H1 (cell line): ENCODE data around the gene MICU1. TPM values are rescaled to one million over a fixed set of nuclear protein-coding genes. Genes with fewer than 3 reads are reported as not detected.
"Not testable (repeated sequence)": the region's sequence is repeated elsewhere in the genome, so short reads cannot be mapped to it uniquely, and the experiment has no call there.

Experiments used
- CTCF ChIA-PET: fragments of 300-600 bp; sonication (Branson Sonifier 250); formaldehyde crosslinking; loops from one replicate; lab custom pipeline; 2021; ENCODE audit not compliant: partially characterized antibody; lab: Charles Lee
- POLR2A ChIA-PET: fragments of 300-600 bp; sonication (Branson Sonifier 250); formaldehyde crosslinking; loops from one replicate; lab custom pipeline; 2021; ENCODE audit warnings: inconsistent platforms; ENCODE audit not compliant: partially characterized antibody; lab: Charles Lee
- DNase-seq, 2 experiments: peaks; one replicate each; pipeline versions ENCODE4 v3.0.0 to v3.0.0-alpha.2; 2010 to 2022; ENCODE audit warnings: low spot score in 2 of 2, low read depth in 1 of 2, mixed read lengths in 1 of 2
- FAIRE-seq: peaks from 2 replicates; lab custom pipeline; 2011; peaks lifted over from hg19 to GRCh38; lab: Jason Lieb, UNC
- H2AFZ ChIP-seq: 2 replicates; pipeline ENCODE4 v1.8.1; 2012; ENCODE audit warnings: low read length, inconsistent platforms
- H2AK5ac ChIP-seq: 2 replicates; pipeline ENCODE4 v1.6.1; 2013; ENCODE audit warnings: low read depth, low read length
- H2BK120ac ChIP-seq: replicated peaks from 2 replicates; pipeline ENCODE3; 2013; ENCODE audit warnings: low read depth, low read length, inconsistent platforms
- H2BK12ac ChIP-seq: 2 replicates; pipeline ENCODE4 v1.6.1; 2013; ENCODE audit warnings: low read depth, low read length
- H2BK15ac ChIP-seq: 2 replicates; pipeline ENCODE4 v1.6.1; 2013; ENCODE audit warnings: low read length
- H2BK20ac ChIP-seq: 2 replicates; pipeline ENCODE4 v1.6.1; 2013; ENCODE audit warnings: low read length
- H2BK5ac ChIP-seq: 2 replicates; pipeline ENCODE4 v1.6.1; 2013; ENCODE audit warnings: low read depth, low read length
- H3K14ac ChIP-seq: 2 replicates; pipeline ENCODE4 v1.6.1; 2013; ENCODE audit warnings: inconsistent platforms; ENCODE audit not compliant: insufficient read length
- H3K18ac ChIP-seq: 2 replicates; pipeline ENCODE4 v1.6.1; 2013; ENCODE audit warnings: low read length; ENCODE audit errors: extremely low read depth
- H3K23ac ChIP-seq: 2 replicates; pipeline ENCODE4 v1.6.1; 2013; ENCODE audit warnings: inconsistent platforms; ENCODE audit not compliant: insufficient read length
- H3K23me2 ChIP-seq: 2 replicates; pipeline ENCODE4 v1.6.1; 2013; ENCODE audit warnings: low read depth, low read length
- H3K27ac ChIP-seq: 2 replicates; pipeline ENCODE4 v1.6.1; 2011; ENCODE audit warnings: low read depth, low read length, inconsistent platforms
- H3K27me3 ChIP-seq, 4 experiments: replicated peaks in 1 of 4; 1 replicate in 1 of 4; 2 replicates in 3 of 4; pipeline versions ENCODE4 v1.6.1 to v1.8.1; 2011 to 2013; ENCODE audit warnings: low read length in 3 of 4, mild to moderate bottlenecking in 3 of 4, inconsistent platforms in 2 of 4, mixed read lengths in 2 of 4, moderate library complexity in 1 of 4; ENCODE audit not compliant: control insufficient read depth in 3 of 4, insufficient read depth in 3 of 4; ENCODE audit errors: extremely low read depth in 1 of 4
- H3K36me3 ChIP-seq, 4 experiments: 2 replicates each; pipeline versions ENCODE4 v1.6.1 to v1.8.1; 2011 to 2013; ENCODE audit warnings: mild to moderate bottlenecking in 4 of 4, low read length in 3 of 4, moderate library complexity in 2 of 4, control low read depth in 1 of 4, inconsistent platforms in 1 of 4; ENCODE audit not compliant: insufficient read depth in 4 of 4, control insufficient read depth in 2 of 4
- H3K4ac ChIP-seq: replicated peaks from 2 replicates; pipeline ENCODE3; 2013; ENCODE audit warnings: low read length, low read depth, mixed read lengths, inconsistent platforms; ENCODE audit not compliant: insufficient read length
- H3K4me1 ChIP-seq, 4 experiments: replicated peaks in 1 of 4; 1 replicate in 1 of 4; 2 replicates in 3 of 4; pipeline versions ENCODE4 v1.6.1 to v1.8.1; 2011 to 2013; ENCODE audit warnings: low read length in 3 of 4, inconsistent platforms in 2 of 4, mixed read lengths in 1 of 4; ENCODE audit not compliant: insufficient read depth in 4 of 4, control insufficient read depth in 3 of 4
- H3K4me2 ChIP-seq, 2 experiments: 2 replicates each; pipeline versions ENCODE4 v1.6.1 to v1.8.1; 2011 to 2013; ENCODE audit warnings: low read depth in 2 of 2, low read length in 2 of 2, control low read depth in 1 of 2, inconsistent platforms in 1 of 2, mild to moderate bottlenecking in 1 of 2; ENCODE audit not compliant: insufficient read depth in 1 of 2
- H3K4me3 ChIP-seq, 4 experiments: fragments of 200-600, 300-600 bp in 1 of 4; sonication (generic), shearing (Covaris generic), sonication (Bioruptor Twin) in 1 of 4; 2 replicates each; pipeline versions ENCODE4 v1.5.1 to v1.8.1; 2011 to 2016; ENCODE audit warnings: low read length in 4 of 4, low read depth in 3 of 4, control low read depth in 2 of 4, inconsistent platforms in 2 of 4, mild to moderate bottlenecking in 2 of 4, mixed read lengths in 1 of 4, moderate library complexity in 1 of 4; ENCODE audit not compliant: insufficient read depth in 2 of 4; ENCODE audit errors: extremely low read depth in 1 of 4
- H3K56ac ChIP-seq: replicated peaks from 2 replicates; pipeline ENCODE3; 2013; ENCODE audit warnings: low read depth, mild to moderate bottlenecking, mixed read lengths, low read length, inconsistent platforms; ENCODE audit not compliant: insufficient read length
- H3K79me1 ChIP-seq: 2 replicates; pipeline ENCODE4 v1.6.1; 2013; ENCODE audit warnings: low read depth, low read length, control low read depth
- H3K79me2 ChIP-seq, 2 experiments: 2 replicates each; pipeline versions ENCODE4 v1.6.1 to v1.8.1; 2012 to 2013; ENCODE audit warnings: low read length in 2 of 2, mild to moderate bottlenecking in 2 of 2, inconsistent platforms in 1 of 2; ENCODE audit not compliant: insufficient read depth in 2 of 2, control insufficient read depth in 1 of 2
- H3K9ac ChIP-seq, 4 experiments: replicated peaks in 1 of 4; 1 replicate in 1 of 4; 2 replicates in 3 of 4; pipeline versions ENCODE4 v1.6.1 to v1.8.1; 2011 to 2013; ENCODE audit warnings: low read depth in 3 of 4, low read length in 3 of 4, control low read depth in 2 of 4, mild to moderate bottlenecking in 2 of 4, moderate library complexity in 2 of 4, inconsistent platforms in 1 of 4; ENCODE audit errors: extremely low read depth in 1 of 4
- H3K9me3 ChIP-seq, 2 experiments: 2 replicates each; pipeline versions ENCODE4 v1.6.1 to v1.8.1; 2012 to 2013; ENCODE audit warnings: mild to moderate bottlenecking in 2 of 2, moderate library complexity in 2 of 2, control low read depth in 1 of 2, inconsistent platforms in 1 of 2, low read depth in 1 of 2, low read length in 1 of 2, mixed read lengths in 1 of 2; ENCODE audit not compliant: insufficient read depth in 2 of 2
- H4K20me1 ChIP-seq, 2 experiments: replicated peaks in 1 of 2; 2 replicates each; pipeline versions ENCODE3 to v1.8.1; 2011 to 2013; ENCODE audit warnings: inconsistent platforms in 2 of 2, low read length in 2 of 2, mild to moderate bottlenecking in 1 of 2; ENCODE audit not compliant: insufficient read depth in 2 of 2, control insufficient read depth in 1 of 2
- H4K5ac ChIP-seq: 2 replicates; pipeline ENCODE4 v1.6.1; 2013; ENCODE audit warnings: low read length, low read depth, mixed read lengths, inconsistent platforms; ENCODE audit not compliant: insufficient read length
- H4K8ac ChIP-seq: 2 replicates; pipeline ENCODE4 v1.8.0; 2013; ENCODE audit warnings: mild to moderate bottlenecking, moderate library complexity, low read length, inconsistent platforms; ENCODE audit not compliant: insufficient read depth; ENCODE audit errors: extremely low read depth
- H4K91ac ChIP-seq: replicated peaks from 2 replicates; pipeline ENCODE3; 2013; ENCODE audit warnings: low read length, mixed read lengths, inconsistent platforms; ENCODE audit not compliant: insufficient read length
- RAD21 ChIP-seq, 2 experiments: IDR thresholded peaks in 1 of 2; conservative IDR thresholded peaks in 1 of 2; 2 replicates each; pipeline ENCODE4 v1.6.1; 2011; ENCODE audit warnings: low read depth in 2 of 2, low read length in 2 of 2, improper control_type of control experiment in 1 of 2, inconsistent platforms in 1 of 2, mild to moderate bottlenecking in 1 of 2, moderate library complexity in 1 of 2
- TBP ChIP-seq: IDR thresholded peaks from 2 replicates; pipeline ENCODE4 v1.6.1; 2011; ENCODE audit warnings: low read depth, low read length, improper control_type of control experiment
- WGBS, 2 experiments: shearing (Covaris generic) in 1 of 2; methylation state at CpG; one replicate each; pipeline versions ENCODE4 v1.1.6 to v1.1.7; 2013 to 2015; ENCODE audit warnings: low lambda C conversion rate in 2 of 2, mixed read lengths in 2 of 2, inconsistent platforms in 1 of 2, low coverage in 1 of 2, missing lambda C conversion rate in 1 of 2; ENCODE audit not compliant: insufficient replicate concordance in 2 of 2, insufficient coverage in 1 of 2, insufficient read length in 1 of 2; ENCODE audit errors: extremely low coverage in 1 of 2, missing lambda C conversion rate in 1 of 2; 5-methylcytosine and 5-hydroxymethylcytosine counted together
- polyA plus RNA-seq, 7 experiments: library from polyadenylated mRNA; depleted of rRNA in 3 of 7; stranded (reverse) in 5 of 7; unstranded in 2 of 7; fragments of >200 nt in 5 of 7; fragments of 200-250 nt in 2 of 7; gene quantifications; 1 replicate in 5 of 7; 2 replicates in 1 of 7; 4 replicates in 1 of 7; pipeline versions ENCODE4 v1.2.1 to v1.2.3, GENCODE V29; 2011 to 2013; ENCODE audit warnings: missing spikeins in 2 of 7, mixed read lengths in 2 of 7
- total RNA-seq: library from RNA; stranded (reverse); fragmentation: NEBNext Ultra II Directional; extraction: Animal tissue kit (Norgen Biotek cat#: 25700); gene quantifications from 2 replicates; pipeline ENCODE4 v1.2.1, GENCODE V29; 2021

MICU1 gene
- total and polyA plus RNA-seq, 2 of the 8 experiments (the other 6 are each of a cell fraction or from before 2014, with no cell fraction given) = 18.0 to 36.7 TPM

GRCh38 chr10:72326665-72327603 is 298.9 kb downstream of the MICU1 start:
- H3K4me1 ChIP-seq = peaks cover 0 to 29% (median 18%) of the 10 kb centered on the region in 4 experiments; a peak in 6 of 7 replicates
- H3K4me3 ChIP-seq, H4K91ac ChIP-seq, H2BK12ac ChIP-seq, H3K4ac ChIP-seq, H3K27ac ChIP-seq, H3K4me2 ChIP-seq, H4K8ac ChIP-seq, H3K14ac ChIP-seq, DNase-seq, H3K23ac ChIP-seq, H3K9me3 ChIP-seq, H2BK20ac ChIP-seq, H3K36me3 ChIP-seq, H3K27me3 ChIP-seq, H4K20me1 ChIP-seq, H3K23me2 ChIP-seq, H2AFZ ChIP-seq, FAIRE-seq, H3K9ac ChIP-seq, H4K5ac ChIP-seq, H3K79me2 ChIP-seq, H2BK5ac ChIP-seq, H2AK5ac ChIP-seq, H3K56ac ChIP-seq, H2BK120ac ChIP-seq, H2BK15ac ChIP-seq, H3K79me1 ChIP-seq, H3K18ac ChIP-seq: not testable (repeated sequence)
- ChIA-PET CTCF (interaction anchor here (0.6 to 10.8 kb wide), 33 partner anchors 8 to 1565 kb away, joined by 3 to 91 read pairs (median 5); partner anchors contain the start of gene DDIT4), POLR2A (interaction anchor here (0.6 to 39.2 kb wide), 12 partner anchors 10 to 279 kb away, joined by 3 to 895 read pairs (median 3); partner anchors contain the start of gene DDIT4)
- TF ChIP-seq RAD21 (IDR thresholded peaks at IDR 0.05 in 1 of 2, conservative IDR thresholded peaks at IDR 0.05 in 1 of 2; ENCODE audit: low read depth in 2 of 2, low read length in 2 of 2) (peak in 1 of 2 experiments; percentile 24; a peak in 2 of 4 replicates), TBP (0 out of 2 replicates have a peak, but pooled peaks have one; percentile 35)
- WGBS, 2 experiments = 93% methylated on average over 31 of the region's 32 CpGs; no CpG with 5 or more reads in 1 of the 2 experiments
